Heart left ventricle (tissue), 13 donors: ENCODE measurements around the gene DNAH14.

Source experiments
- POLR2A ChIP-seq, 2 donors: fragments of 450-650 bp; IDR thresholded peaks; one replicate each; pipeline ENCODE4 v1.6.1; 2017; ENCODE audit warnings: antibody characterized with exemption in 2 of 2, mild to moderate bottlenecking in 2 of 2, moderate library complexity in 2 of 2
- TF ChIP-seq, protein P1 (sequence below), 12 donors: fragments of 200-600 bp; sonication (generic) in 4 of 12; IDR thresholded peaks; one replicate each; pipeline versions ENCODE4 v1.5.0 to v1.8.0; 2018 to 2022; ENCODE audit warnings: antibody characterized with exemption in 12 of 12, mild to moderate bottlenecking in 5 of 12
- donor health status: ischemic (EF 13 %, LVEDD 7.1; RV severe dilation, severe dysfunction).
- donor health status: DM: no; HTN: yes; CAD: no.
- donor health status: DM: no; HTN: no; CAD: no.
- donor health status: ischemic (EF 25% LVEDD 6.9; RV normal size, moderate dysfunction).
- donor health status: ischemic (EF 25% LVEDD 5.7; RV mildly dilated, moderate dysfunction).
- donor health status: ischemic (EF 35%, LVEDD 5.7; RV mildly dilated, moderate dysfunction).
- donor health status: nonischemic (EF 11% LVEDD 7.7; RV severe dilation, severe dysfunction).
- donor health status: DM: yes; HTN: yes; CAD: no.
- donor health status: PGD.
- donor health status: ischemic (EF 29% LVEDD 5.4; RV normal size, mild dysfunction).
- donor health status: nonischemic (EF 23%, LVEDD 6.1; RV moderate dilation, normal function).

DNA sequence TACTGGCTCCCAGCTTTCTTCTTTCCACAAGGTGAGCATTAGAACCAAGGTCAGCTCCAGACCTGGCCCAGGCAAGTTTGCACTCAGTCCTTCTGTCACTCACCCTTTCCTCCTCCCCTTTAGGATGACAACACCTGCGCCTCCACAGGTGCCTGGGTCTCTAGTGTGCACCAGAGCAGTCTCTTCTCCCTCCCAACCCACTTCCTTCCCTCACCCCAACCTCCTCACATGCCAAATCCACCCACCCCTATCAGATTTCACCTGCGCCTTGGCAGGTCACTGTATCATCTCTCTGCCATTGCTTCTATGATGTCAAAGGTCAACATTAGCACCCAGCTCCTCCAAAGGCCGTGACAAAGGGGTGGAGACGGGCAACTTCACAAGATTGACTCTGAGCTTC lies 460.4 kb downstream of the DNAH14 start:
- TF ChIP-seq, protein P1, sequence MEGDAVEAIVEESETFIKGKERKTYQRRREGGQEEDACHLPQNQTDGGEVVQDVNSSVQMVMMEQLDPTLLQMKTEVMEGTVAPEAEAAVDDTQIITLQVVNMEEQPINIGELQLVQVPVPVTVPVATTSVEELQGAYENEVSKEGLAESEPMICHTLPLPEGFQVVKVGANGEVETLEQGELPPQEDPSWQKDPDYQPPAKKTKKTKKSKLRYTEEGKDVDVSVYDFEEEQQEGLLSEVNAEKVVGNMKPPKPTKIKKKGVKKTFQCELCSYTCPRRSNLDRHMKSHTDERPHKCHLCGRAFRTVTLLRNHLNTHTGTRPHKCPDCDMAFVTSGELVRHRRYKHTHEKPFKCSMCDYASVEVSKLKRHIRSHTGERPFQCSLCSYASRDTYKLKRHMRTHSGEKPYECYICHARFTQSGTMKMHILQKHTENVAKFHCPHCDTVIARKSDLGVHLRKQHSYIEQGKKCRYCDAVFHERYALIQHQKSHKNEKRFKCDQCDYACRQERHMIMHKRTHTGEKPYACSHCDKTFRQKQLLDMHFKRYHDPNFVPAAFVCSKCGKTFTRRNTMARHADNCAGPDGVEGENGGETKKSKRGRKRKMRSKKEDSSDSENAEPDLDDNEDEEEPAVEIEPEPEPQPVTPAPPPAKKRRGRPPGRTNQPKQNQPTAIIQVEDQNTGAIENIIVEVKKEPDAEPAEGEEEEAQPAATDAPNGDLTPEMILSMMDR (IDR thresholded peaks at IDR 0.05): no peak
- TF ChIP-seq POLR2A (IDR thresholded peaks at IDR 0.05): no peak
